GM19463 (cell line): ENCODE measurements around the gene PDLIM5.
"Not testable (repeated sequence)": the region's sequence is repeated elsewhere in the genome, so short reads cannot be mapped to it uniquely, and the experiment has no call there.

Experiments
- ATAC-seq: cut with Tn5 transposase; IDR thresholded peaks from one replicate; pipeline ENCODE4 v1.9.1; 2021; ENCODE audit warnings: mild to moderate bottlenecking, moderate library complexity; ENCODE audit not compliant: unreplicated experiment

Gene PDLIM5

DNA sequence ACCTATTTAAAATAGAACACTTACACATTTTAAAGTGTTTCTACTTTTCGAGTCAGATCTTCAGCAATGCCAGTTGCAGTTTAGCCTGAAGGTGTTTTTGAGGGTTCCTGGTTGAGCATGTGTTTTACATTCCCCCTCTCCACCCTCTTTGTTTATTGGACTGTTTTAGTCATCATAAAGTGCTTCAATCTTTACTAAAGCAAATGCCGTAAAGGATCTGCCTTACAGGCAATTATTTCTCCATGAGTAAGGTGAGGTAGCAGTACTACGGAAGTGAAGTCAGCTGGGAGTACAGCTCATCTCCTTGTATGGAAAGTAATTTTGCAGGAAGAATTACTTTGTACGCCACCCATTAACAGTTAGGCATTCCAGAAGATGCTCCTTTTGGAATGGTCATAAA lies 36.9 kb downstream of the PDLIM5 start:
- ATAC-seq, result no peak

DNA sequence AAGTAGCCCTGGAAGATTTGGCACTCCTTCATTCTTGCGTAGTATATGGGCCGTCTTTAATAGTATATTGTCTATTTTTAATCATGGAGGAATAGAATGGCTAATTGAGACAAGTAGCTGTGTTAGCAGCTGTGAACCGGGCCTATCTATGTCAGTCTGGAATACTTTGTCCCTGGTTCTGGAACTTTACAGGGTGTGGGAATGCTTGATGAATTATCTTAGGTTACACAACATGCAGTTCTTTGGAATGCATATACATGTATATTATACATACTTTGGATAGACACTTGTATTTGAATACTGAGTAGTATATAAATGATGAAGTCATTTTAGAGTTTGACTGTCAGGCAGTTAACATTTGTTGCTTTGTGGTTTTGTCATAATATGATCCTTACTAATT lies 37.4 kb downstream of the PDLIM5 start:
- no peak for ATAC-seq

DNA sequence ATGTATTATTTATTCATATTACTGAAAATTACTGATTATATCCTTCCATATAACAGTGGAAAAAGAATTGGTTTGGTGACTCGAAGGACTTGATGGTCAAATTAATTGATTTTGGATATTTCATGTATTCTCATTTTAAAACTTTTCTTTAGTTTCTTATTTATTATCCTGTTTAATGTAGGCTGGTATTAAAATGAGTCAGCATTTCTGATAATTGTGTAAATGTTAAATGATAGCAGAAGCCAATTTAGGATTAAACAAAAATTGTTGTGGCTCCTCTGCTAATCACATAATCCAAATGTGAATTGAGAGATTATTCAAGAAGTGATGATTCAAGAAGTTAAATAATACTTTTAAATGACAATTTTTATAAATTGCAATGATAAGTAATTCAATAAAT lies 38.7 kb downstream of the PDLIM5 start:
- ATAC-seq, result no peak

DNA sequence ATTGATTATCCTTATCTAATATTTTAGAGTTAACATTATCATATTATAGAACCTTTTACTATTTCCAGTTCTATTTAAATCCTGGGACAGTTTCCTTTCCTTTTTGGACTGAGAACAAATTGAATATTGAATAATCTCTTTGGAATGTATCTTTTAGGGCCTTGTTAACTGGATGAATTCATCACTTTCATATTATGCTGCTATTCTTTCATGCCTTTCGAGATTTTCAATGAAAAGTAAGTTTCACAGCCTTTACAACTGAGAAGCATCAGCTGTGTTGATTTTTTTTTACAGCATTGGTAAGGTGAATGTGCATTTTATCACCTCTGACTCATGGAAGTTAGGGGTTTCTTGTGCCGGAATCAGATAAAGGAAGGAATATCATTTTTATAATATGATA lies 39.6 kb downstream of the PDLIM5 start:
- ATAC-seq, result no peak

DNA sequence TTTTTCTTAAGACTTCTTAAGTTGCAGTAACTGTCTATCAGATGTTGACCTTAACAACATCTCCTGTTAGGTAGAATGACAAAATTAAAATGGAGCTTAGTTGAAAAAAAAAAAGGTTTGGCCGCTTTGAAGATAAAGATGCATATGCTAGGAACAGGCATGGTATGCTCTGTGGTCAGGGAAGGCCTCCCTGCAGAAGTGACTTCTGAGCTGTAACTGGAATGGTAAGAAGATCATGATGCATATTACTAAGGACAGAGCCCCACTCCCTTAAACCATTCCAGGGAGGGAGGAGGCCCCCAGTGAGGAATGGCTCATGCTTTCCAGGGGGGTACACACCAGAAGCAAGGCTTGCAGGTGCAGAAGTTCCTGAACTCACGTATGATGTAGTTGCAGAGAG lies 43.7 kb downstream of the PDLIM5 start:
- no peak for ATAC-seq

DNA sequence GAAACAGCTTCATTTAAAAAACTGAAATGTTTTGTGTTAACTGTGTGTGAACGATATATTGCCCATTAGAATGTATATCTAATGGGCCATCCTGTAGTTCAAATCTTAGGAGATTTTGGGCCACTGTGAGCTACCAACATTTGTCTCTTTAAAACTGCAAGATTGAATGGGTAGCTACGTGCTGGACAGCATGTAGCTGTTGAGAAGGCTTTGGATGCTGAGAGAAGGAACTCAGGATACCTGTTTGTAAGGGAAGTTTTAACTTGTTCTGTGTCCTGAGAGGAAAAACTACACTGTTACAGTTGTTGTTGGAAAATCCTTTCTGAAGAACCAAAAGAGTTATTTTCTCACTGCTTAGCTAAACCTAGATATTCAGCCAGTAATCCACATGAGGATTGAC lies 45.9 kb downstream of the PDLIM5 start:
- ATAC-seq, result no peak

DNA sequence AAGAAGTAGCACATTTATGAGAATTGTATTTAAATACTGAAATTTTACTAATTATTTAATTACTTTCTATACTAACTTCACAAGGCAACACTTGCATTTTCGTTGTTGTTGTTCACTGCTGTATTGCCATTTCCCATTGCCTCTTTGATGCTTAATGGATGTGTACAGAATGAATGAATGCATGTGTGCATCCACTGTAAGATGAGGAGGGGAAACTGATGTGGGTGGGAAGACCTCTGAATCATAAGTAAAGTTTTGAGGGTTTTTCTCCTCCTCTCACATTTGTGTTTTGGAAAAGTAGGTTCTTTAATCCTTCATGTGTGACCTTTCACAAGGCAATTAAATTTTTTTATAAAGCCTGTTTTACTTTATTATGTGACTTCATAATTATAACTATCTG lies 46.8 kb downstream of the PDLIM5 start:
- no peak for ATAC-seq

DNA sequence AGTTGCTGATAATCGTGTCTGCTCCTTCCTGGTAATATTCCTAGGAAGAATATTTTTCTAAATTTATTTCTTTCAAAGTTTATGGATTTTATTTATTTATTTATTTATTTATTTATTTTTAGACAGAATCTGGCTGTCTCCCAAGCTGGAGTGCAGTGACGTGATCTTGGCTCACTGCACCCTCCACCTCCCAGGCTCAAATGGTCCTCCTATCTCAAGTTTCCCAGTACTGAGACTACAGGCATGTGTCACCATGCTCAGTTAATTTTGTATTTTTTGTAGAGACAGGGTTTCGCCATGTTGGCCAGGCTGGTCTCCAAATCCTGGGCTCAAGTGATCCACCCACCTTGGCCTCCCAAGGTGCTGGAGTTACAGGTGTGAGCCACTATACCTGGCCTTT lies 48.9 kb downstream of the PDLIM5 start:
- no peak for ATAC-seq

DNA sequence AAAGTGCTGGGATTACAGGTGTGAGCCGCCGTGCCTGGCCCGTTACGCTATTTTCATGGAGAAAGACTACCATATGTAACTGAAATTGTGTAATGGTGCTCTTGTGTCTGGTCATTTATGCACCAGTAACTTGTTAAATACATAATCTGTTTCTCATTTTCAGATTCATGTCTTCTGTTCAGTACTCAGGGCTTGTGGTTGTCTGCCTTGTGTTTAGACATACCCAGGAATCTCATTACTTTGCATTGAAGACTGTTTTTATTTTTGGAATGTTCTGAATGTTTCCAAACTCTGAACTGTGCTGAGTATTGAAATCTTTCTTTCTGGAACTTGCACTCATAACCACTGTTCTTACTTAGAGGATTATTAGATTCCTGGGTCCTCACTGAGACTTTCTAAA lies 52.8 kb downstream of the PDLIM5 start:
- ATAC-seq, result peak; percentile 37

DNA sequence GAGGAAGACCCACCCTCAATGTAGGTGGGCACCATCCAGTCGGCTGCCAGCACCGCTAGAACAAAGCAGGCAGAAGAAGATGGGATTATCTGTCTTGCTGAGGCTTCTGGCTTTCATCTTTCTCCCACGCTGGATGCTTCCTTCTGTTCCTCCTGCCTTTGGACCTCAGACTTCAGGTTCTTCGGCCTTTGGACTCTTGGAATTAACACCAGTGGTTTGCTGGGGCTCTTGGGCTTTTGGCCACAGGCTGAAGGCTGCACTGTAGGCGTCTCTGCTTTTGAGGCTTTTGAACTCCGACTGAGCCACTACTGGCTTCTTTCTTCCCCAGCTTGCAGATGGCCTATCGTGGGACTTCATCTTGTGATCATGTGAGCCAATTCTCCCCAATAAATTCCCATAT lies 55.1 kb downstream of the PDLIM5 start:
- ATAC-seq, result no peak

DNA sequence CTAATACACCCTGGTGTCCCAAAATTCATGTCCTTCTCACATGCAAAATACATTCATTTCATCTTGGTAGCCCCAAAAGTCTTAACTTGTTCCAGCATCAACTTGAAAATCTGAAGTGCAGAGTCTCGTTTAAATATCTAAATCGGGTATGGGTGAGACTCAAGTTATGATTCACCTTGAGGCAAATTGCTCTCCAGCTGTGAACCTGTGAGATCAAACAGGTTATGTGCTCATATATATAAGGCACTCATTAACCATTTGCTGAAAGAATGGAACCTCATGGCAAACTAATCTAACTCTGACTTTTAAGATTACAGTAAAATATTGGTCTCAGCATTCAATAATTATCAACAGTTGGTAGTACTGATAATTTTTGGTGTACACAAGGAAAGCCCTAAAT lies 55.5 kb downstream of the PDLIM5 start:
- ATAC-seq, result no peak

DNA sequence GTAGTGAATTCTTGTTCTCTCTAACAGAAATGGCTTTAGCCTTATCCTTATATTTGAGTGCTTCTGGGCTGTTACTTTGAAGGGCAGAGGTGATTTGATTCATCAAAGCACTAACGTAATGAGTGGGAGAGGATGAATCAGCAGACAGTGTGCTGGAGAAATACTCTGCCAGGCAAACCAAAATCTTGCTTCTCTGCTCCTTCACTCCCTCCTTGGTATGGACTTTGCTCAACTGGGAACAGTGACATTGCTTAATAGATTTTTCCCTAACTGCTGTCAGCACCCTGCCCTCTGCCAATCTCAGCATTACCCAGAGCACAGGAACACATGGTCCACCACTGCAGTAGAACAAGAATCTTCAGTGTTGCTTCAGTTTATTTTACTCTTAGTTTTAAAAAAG lies 56.0 kb downstream of the PDLIM5 start:
- ATAC-seq, result no peak

DNA sequence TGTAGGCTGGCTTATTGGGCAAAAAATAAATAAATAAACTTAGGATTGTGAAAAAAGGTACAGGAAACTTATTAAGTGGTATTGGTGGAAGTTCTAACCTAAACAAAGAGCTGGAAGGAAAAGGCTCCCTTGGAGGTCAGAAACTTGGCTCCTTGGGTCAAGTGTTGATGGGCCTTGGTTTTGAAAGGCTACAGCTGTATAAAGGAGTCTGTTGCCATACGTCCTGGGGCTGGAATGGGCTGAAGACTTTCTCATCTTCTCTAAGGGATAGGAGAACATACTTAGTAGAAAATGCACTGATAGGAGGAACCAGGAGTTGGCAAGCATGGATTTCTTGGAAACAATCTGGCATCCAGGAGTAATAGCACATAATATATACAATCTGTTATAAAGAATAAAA lies 56.6 kb downstream of the PDLIM5 start:
- ATAC-seq, result no peak

DNA sequence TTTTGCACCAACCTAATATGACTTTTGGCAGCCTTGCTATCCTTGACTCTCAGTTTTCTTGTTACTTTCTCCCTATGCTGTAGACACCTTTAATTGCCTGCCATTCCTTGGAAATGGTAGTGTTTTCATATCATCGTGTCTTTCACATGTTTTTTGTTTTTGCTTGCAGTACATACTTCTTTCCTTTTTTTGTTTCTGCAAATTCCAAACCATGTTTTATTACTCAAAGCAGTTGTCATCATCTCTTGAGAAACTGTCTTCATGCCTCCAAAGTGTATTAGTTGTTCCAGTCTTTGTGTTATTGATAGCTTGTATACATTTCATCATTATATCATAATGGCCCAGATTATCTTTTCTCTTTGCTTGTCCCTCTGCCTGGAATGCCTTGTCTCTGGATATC lies 57.1 kb downstream of the PDLIM5 start:
- no peak for ATAC-seq

DNA sequence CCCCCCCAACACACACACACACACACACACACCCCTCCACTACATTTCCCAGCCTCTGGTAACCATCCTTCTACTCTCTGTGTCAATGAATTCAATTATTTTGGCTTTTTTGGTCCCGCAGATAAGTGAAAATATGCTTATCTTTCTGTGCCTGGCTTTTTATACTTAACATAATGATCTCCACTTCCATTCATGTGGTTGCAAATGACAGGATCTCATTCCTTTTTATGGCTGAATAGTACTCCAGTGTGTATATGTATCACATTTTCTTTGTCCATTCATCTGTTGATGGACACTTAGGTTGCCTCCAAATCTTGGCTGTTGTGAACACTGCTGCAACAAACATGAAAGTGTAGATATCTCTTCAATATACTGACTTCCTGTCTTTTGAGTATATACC lies 59.8 kb downstream of the PDLIM5 start:
- ATAC-seq, result no peak

DNA sequence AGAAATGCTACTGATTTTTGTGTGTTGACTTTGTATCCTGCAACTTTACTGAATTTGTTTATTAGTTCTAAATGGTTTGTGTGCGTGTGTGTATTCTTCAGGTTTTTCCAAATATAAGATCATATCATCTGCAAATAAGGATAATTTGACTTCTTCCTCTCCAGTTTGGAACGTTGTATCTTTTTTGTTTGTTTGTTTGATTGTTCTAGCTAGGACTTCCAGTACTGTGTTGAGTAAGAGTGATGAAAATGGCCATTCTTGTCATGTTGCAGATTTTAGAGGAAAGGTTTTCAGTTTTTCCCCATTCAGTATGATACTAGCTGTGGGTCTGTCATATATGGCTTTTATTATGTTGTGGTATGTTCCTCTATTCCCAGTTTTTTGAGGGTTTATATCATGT lies 61.8 kb downstream of the PDLIM5 start:
- ATAC-seq, result not testable (repeated sequence)

DNA sequence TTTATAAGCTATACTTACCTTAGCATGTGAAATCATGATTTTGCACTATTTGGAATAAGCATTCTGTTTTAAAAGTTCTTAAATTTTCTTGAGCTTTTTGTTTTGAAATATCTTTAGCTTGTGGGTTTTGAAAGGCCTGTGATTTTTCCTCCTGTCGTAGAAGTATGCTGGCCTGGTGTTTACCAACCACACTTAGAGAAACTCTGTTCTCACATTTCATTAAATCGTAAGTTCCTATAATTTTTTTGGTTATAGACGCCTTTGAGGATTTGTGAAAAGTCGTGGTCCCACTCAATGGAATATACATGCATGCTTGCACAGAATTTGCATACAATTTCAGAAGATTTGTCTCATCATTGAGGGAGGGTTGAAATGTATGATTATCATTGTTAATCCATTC lies 63.6 kb downstream of the PDLIM5 start:
- no peak for ATAC-seq

DNA sequence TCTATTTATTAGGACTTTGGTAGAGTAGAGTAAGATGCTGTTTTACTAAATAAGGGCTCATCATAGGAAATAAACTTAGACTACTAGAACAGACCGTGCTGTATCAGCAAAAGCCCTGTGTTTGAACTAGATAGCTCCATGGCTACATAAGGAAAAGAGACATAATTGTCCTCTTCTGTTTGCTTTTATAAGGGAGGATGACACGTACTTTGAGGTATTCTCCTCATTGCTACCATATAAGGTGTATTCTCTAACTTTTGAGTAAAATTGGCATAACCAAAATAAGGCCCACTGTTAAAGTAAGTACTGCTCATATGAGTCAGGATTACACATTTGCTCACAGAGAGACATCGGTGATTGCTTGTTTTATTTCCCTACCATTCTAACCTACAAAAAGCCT lies 64.3 kb downstream of the PDLIM5 start:
- no peak for ATAC-seq

DNA sequence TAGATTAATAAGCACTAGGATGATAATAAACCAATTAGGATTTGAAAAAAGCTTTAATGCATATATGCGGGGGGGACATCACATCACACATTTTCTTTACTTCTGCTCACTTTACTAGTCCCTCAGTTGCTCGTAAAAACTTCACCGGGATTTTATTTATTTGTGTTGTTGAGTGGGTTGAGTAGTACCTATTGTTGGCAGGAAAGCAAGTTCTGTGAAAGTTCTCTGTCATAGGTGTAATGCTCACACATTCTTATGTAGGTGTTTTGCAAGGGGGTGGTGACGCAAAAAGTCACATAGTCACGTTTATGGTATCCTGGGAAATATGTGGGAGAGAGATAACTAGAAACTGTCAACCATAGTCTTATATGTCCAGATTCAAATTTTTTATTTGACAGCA lies 65.3 kb downstream of the PDLIM5 start:
- no peak for ATAC-seq

DNA sequence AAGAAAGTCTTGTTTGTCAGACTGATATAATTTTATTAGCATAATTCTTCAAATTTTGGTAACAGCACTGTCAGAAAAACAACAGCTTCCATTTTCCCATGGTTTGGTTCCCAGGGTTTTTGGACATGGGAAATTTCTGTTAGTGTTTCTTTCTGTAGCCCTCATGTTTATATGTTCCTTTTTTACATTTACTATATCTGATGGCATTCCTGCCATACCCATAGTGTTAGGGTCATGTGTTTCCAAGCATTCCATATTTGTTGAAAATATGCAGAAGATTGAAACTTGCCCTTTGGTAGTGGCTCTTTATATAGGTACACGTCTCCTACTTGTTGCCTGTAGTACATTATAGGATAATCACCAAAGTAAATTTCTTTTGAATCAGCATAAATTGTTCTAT lies 65.8 kb downstream of the PDLIM5 start:
- ATAC-seq, result no peak

DNA sequence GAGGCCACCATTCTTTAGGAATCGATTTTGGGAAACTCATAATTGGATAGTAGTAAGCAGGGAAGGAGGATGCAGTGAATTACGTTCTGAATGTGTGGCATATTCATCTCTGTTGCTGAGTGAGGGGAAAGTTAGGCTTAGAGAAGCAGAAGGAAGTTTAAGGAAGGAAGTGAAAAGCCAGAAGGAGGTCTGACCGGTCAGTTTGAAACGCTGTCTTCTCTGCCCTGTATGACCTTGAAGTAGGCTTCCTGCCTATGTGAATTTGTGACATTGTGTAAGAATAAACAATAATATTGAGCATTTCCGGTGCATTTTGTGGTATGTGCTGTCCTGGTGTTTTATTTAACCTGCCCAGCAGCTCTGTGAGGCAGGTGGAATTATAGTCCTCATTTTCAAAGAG lies 67.3 kb downstream of the PDLIM5 start:
- peak; percentile 60 for ATAC-seq

DNA sequence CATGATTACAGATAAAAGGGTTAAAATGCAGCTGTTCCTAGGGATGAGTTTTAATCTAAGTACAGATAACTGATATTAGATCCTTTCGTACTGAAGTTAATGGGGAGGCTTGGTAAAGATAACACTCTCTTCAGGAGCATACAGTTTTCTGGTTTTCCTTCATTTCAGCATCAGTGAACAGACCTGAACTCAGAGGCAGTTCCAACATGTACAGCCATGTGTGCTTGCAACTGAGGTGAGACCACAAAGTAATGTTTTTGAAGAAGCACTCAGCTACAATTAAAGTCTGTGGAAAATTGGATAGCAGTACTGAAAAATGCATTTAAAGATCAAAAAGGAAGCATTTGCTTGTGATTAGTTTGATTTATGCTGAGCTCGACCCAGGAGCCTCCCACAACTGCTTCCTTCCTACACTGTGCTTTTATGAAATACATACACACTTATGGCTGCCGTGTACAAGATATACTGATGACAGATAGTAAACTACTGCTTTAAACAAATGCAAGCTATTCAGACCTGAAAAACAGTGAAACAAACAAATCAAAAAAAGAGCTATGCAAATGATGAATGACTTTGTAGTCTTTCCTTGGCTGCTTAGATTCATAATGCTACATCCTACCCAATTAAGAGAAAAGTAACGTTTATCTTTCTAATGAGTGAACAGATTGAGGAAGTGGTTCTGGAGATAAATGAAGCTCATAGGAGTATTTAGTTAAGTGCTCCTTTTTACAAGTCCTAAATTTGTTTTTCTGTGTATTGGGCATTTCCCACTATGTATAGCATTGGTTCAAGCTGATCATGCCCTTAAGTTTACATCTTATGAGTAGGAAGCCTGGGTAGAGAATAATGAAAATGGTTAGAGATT lies 68.4 kb downstream of the PDLIM5 start:
- peak; percentile 44 for ATAC-seq

DNA sequence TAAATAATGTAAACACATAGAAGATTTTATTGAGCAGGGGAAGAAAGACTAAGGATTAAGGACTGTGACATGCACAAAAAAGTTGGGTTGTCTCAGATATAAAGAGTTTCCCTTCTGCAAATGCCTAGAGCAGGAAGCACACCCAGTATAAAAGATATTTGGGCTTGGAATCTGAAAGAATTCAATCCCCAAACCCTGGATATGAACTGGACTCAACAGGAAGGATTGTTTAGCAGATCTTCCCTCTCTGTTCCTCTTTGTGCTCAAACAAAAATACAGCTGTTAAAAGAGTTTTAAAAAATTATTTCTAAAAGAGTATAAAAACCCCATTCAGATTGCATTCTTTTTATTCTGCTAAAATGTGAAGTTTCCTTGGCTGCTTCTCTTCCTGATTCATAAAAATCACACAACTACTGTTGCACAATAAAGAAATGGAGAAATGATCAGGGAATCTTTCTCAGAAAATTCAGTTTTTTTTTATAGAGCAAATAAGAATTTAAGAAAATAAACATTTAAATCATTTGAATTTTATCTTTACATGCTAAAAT lies 71.4 kb downstream of the PDLIM5 start:
- ATAC-seq, result no peak
